ENCODE measurements around the gene SNCG.

Gene SNCG

DNA sequence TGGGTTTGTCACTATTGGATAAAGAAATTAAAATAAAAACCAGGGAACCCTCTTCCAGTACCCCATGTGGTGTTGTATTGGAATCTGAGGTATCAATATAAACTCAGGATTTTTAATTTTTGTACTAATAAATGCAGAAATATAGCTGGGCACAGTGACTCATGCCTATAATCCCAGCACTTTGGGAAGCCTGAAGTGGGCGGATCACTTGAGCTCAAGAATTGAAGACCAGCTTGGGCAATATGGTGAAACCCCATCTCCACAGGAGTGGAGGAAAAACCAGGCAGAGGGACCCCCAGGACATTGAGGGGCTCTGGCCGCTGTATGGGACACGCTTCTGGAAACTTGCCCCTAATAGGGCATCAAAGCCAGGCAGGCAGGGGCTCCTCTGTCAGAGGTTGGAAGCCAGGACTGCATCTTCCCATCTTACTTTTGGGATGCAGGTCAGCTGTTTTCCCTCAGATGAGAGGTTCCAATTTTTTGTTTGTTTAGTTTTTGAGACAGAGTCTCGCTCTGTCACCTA, 21.0 kb downstream of the SNCG start:
- TF ChIP-seq POLR2AphosphoS5 (IDR thresholded peaks at IDR 0.05; ENCODE audit: low read depth, low read length) = no peak
- TF ChIP-seq FOXP2 (optimal IDR thresholded peaks at IDR 0.05; ENCODE audit: borderline replicate concordance, extremely low read depth, extremely low read length, insufficient read depth) = no peak
- TF ChIP-seq, protein P1, sequence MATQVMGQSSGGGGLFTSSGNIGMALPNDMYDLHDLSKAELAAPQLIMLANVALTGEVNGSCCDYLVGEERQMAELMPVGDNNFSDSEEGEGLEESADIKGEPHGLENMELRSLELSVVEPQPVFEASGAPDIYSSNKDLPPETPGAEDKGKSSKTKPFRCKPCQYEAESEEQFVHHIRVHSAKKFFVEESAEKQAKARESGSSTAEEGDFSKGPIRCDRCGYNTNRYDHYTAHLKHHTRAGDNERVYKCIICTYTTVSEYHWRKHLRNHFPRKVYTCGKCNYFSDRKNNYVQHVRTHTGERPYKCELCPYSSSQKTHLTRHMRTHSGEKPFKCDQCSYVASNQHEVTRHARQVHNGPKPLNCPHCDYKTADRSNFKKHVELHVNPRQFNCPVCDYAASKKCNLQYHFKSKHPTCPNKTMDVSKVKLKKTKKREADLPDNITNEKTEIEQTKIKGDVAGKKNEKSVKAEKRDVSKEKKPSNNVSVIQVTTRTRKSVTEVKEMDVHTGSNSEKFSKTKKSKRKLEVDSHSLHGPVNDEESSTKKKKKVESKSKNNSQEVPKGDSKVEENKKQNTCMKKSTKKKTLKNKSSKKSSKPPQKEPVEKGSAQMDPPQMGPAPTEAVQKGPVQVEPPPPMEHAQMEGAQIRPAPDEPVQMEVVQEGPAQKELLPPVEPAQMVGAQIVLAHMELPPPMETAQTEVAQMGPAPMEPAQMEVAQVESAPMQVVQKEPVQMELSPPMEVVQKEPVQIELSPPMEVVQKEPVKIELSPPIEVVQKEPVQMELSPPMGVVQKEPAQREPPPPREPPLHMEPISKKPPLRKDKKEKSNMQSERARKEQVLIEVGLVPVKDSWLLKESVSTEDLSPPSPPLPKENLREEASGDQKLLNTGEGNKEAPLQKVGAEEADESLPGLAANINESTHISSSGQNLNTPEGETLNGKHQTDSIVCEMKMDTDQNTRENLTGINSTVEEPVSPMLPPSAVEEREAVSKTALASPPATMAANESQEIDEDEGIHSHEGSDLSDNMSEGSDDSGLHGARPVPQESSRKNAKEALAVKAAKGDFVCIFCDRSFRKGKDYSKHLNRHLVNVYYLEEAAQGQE (IDR thresholded peaks at IDR 0.05; ENCODE audit: insufficient read depth in 1 of 2, low read depth in 2 of 2, low read length in 2 of 2) = no peak
- TF ChIP-seq TAF1 (IDR thresholded peaks at IDR 0.05; ENCODE audit: borderline replicate concordance, insufficient read depth, low read length) = no peak
- TF ChIP-seq SIN3A (IDR thresholded peaks at IDR 0.05; ENCODE audit: borderline replicate concordance, insufficient read depth, low read length) = no peak

DNA sequence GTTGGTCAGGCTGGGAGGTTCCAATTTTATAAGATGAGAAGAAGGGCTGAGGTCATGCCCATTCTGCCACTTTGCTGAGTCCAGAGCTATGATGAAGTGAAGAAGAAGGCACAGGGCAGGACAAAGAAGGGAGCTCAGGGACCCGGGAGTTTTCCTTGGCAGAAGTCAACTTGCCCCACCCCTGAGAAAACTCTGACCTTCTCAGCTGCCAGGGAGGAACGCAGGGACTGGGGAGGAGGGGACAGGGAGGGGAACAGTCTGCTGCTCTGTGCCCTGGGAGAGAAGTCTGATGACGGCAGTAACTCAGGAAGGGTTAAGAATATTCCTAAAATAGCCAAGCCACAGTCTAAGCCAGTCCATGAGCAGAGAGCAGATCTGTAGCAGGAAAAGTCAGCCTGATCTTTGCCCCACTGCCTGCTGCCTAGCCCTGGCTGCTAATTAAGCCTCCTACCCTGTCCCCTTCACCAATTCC, 21.6 kb downstream of the SNCG start:
- TF ChIP-seq SIN3A (IDR thresholded peaks at IDR 0.05; ENCODE audit: borderline replicate concordance, insufficient read depth, low read length) (no peak), FOXP2 (optimal IDR thresholded peaks at IDR 0.05; ENCODE audit: borderline replicate concordance, extremely low read depth, extremely low read length, insufficient read depth) (no peak), POLR2AphosphoS5 (IDR thresholded peaks at IDR 0.05; ENCODE audit: low read depth, low read length) (no peak), TAF1 (IDR thresholded peaks at IDR 0.05; ENCODE audit: borderline replicate concordance, insufficient read depth, low read length) (no peak)
- TF ChIP-seq, protein P1 (IDR thresholded peaks at IDR 0.05; ENCODE audit: insufficient read depth in 1 of 2, low read depth in 2 of 2, low read length in 2 of 2) = no peak

DNA sequence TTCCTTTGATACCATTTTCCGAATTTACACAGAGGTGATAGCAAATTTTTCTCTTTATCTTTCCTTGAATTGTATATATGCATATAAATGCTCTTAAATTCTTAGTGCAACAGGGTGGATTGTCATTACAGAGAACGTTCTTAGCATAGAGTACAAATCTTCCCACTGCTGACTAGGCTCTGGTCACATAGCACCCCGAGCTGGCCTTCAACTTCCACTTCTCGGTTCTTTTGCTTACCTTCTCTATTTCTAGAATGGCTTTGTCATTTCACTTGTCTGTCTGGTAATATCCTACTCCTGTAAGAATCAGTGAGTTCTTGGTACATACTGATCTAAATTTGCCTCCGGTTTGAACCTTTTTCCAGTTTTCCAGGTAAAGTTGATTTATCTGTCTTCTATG, 23.3 kb downstream of the SNCG start:
- TF ChIP-seq TAF1 (IDR thresholded peaks at IDR 0.05; ENCODE audit: borderline replicate concordance, insufficient read depth, low read length) (no peak), FOXP2 (optimal IDR thresholded peaks at IDR 0.05; ENCODE audit: borderline replicate concordance, extremely low read depth, extremely low read length, insufficient read depth) (no peak), SIN3A (IDR thresholded peaks at IDR 0.05; ENCODE audit: borderline replicate concordance, insufficient read depth, low read length) (no peak), POLR2AphosphoS5 (IDR thresholded peaks at IDR 0.05; ENCODE audit: low read depth, low read length) (no peak)
- TF ChIP-seq, protein P1 (IDR thresholded peaks at IDR 0.05; ENCODE audit: insufficient read depth in 1 of 2, low read depth in 2 of 2, low read length in 2 of 2) = no peak

DNA sequence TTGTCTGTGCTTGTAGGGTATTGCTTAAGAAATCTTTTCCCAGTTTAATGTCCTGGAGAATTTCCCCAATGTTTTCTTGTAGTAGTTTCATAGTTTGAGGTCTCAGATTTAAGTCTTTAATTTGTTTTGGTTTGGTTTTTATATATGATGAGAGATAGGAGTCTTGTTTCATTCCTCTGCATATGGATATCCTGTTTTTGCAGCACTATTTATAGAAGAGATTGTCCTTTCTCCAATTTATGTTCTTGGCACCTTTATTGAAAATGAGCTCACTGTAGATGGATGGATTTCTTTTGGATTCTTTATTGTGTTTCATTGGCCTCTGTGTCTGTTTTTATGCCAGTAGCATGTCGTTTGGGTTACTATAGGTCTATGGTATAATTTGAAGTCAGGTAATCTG, 30.1 kb downstream of the SNCG start:
- TF ChIP-seq TAF1 (IDR thresholded peaks at IDR 0.05; ENCODE audit: borderline replicate concordance, insufficient read depth, low read length) = no peak
- no peak for TF ChIP-seq POLR2AphosphoS5 (IDR thresholded peaks at IDR 0.05; ENCODE audit: low read depth, low read length)
- no peak for TF ChIP-seq FOXP2 (optimal IDR thresholded peaks at IDR 0.05; ENCODE audit: borderline replicate concordance, extremely low read depth, extremely low read length, insufficient read depth)
- TF ChIP-seq, protein P1 (IDR thresholded peaks at IDR 0.05; ENCODE audit: insufficient read depth in 1 of 2, low read depth in 2 of 2, low read length in 2 of 2) = no peak
- no peak for TF ChIP-seq SIN3A (IDR thresholded peaks at IDR 0.05; ENCODE audit: borderline replicate concordance, insufficient read depth, low read length)

All from PFSK-1 (cell line).